Liver (tissue), 2 donors: Measurements from ENCODE around the gene TANGO6.

ENCODE experiments used
- FOXA1 ChIP-seq: IDR thresholded peaks from 2 replicates; pipeline ENCODE4 v1.6.1; 2016; ENCODE audit warnings: antibody characterized with exemption
- FOXA2 ChIP-seq: IDR thresholded peaks from 2 replicates; pipeline ENCODE4 v1.6.1; 2016; ENCODE audit warnings: antibody characterized with exemption
- GABPA ChIP-seq, 2 donors: IDR thresholded peaks in 1 of 2; conservative IDR thresholded peaks in 1 of 2; 2 replicates each; pipeline ENCODE4 v1.6.1; 2016; ENCODE audit warnings: antibody characterized with exemption in 2 of 2, mild to moderate bottlenecking in 1 of 2, moderate library complexity in 1 of 2
- RAD21 ChIP-seq, 2 donors: IDR thresholded peaks; 2 replicates each; pipeline ENCODE4 v1.6.1; 2016; ENCODE audit warnings: antibody characterized with exemption in 2 of 2, mild to moderate bottlenecking in 2 of 2
- TAF1 ChIP-seq: conservative IDR thresholded peaks from 2 replicates; pipeline ENCODE4 v1.6.1; 2016; ENCODE audit warnings: antibody characterized with exemption, mild to moderate bottlenecking
- TF ChIP-seq, protein P1 (sequence below): IDR thresholded peaks from 2 replicates; pipeline ENCODE4 v1.6.1; 2016; ENCODE audit warnings: antibody characterized with exemption, mild to moderate bottlenecking
- donor health status: healthy.

DNA sequence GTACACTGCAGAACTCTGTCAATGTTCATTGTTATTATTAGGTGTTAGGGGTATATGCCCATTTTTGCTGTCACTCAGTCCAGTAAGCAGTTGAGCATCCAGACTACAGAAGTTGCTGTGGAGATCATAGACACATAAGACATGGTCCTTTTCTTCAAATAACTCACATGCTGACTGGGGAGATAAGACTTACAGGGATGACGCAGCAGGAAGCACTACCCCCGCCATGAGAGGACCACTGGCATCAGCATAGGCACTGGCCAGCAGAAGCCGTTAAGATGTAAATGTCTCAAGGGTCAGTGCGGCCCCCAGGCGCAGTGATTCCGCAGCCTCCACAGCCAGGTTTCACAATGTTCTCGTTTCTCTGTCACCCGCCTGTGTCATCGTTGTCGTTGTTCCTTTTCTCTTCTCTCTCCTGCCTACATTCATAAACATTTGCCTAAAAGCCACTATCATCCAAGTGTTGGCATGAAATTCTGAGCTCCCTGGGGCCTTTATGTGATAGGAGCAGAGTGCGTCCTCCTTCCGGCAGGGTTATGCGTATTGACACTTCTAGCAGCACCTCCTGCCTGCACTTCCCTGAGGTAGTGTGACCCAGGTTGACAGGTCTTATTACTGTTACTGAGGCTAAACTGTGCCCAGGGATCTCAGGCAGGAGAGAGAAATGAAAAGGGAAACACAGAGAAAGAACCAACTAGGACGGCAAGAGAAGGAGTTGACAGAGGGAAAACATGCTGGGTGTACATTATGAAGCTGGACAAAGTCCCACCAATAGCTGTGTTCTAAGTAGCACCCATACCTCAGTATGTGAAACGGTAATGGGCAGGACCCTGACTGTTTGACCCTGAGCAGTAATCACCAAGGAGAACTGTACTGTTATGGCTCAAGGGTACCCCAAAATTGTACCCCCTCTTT lies 17.9 kb downstream of the TANGO6 start:
- TF ChIP-seq TAF1 (no peak), GABPA (IDR thresholded peaks at IDR 0.05 in 1 of 2, conservative IDR thresholded peaks at IDR 0.05 in 1 of 2) (no peak), RAD21 (IDR thresholded peaks at IDR 0.05) (no peak), FOXA2 (no peak), FOXA1 (no peak)
- TF ChIP-seq, protein P1, sequence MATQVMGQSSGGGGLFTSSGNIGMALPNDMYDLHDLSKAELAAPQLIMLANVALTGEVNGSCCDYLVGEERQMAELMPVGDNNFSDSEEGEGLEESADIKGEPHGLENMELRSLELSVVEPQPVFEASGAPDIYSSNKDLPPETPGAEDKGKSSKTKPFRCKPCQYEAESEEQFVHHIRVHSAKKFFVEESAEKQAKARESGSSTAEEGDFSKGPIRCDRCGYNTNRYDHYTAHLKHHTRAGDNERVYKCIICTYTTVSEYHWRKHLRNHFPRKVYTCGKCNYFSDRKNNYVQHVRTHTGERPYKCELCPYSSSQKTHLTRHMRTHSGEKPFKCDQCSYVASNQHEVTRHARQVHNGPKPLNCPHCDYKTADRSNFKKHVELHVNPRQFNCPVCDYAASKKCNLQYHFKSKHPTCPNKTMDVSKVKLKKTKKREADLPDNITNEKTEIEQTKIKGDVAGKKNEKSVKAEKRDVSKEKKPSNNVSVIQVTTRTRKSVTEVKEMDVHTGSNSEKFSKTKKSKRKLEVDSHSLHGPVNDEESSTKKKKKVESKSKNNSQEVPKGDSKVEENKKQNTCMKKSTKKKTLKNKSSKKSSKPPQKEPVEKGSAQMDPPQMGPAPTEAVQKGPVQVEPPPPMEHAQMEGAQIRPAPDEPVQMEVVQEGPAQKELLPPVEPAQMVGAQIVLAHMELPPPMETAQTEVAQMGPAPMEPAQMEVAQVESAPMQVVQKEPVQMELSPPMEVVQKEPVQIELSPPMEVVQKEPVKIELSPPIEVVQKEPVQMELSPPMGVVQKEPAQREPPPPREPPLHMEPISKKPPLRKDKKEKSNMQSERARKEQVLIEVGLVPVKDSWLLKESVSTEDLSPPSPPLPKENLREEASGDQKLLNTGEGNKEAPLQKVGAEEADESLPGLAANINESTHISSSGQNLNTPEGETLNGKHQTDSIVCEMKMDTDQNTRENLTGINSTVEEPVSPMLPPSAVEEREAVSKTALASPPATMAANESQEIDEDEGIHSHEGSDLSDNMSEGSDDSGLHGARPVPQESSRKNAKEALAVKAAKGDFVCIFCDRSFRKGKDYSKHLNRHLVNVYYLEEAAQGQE: no peak
